HG03159 (cell line): ENCODE results near the gene SNX27.

ENCODE experiments used
- ATAC-seq: cut with Tn5 transposase; IDR thresholded peaks from one replicate; pipeline ENCODE4 v1.9.1; 2021; ENCODE audit warnings: mild to moderate bottlenecking, moderate library complexity; ENCODE audit not compliant: unreplicated experiment

Gene SNX27

DNA sequence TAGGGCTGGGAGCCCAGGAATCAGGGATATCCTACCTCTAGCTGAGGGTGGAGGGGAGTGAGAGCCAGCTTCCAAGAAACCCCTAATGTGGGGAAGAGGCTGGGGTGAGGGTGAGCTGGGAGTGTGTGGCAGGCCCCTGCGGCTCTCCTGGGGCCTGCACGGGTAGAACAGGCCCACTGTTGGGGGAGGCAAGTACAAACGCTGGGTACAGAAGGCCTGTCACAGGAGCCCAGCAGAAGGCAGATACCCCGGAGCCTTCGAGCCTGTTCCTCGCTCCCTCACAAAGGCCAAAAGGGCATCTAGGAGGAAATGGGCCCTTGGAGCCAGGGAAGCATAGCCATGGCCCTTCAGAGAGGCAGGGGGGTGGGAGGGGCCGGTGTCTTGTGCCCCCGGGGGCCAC is 91.1 kb downstream of the SNX27 start:
- no peak for ATAC-seq

DNA sequence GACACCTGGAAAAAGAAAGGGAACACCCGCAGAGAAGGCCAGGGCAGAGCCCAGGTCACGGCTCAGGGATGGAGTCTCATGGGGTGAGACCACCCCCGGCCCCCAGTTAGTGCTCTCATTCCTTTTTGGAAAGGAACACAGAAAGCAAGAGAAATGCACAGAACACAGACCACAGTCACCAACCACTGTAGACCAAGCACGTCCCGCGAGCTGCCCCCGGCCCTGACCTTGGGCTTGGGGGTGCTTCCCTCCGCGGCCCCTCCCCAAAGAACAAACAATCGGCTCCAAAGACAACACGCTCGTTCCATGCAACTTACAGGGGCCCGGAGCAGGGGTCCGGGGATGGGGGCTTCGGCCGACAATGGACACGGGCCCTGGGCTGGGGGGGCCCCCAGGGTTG is 92.0 kb downstream of the SNX27 start:
- ATAC-seq = no peak

GRCh38 chr1:151704246-151704645 is 92.4 kb downstream of the SNX27 start:
- ATAC-seq = no peak

- no peak for ATAC-seq
Observed at GRCh38 chr1:151705146-151705545, 93.3 kb downstream of the SNX27 start.

- ATAC-seq = no peak
Observed at GRCh38 chr1:151705753-151706463, 94.1 kb downstream of the SNX27 start.

DNA sequence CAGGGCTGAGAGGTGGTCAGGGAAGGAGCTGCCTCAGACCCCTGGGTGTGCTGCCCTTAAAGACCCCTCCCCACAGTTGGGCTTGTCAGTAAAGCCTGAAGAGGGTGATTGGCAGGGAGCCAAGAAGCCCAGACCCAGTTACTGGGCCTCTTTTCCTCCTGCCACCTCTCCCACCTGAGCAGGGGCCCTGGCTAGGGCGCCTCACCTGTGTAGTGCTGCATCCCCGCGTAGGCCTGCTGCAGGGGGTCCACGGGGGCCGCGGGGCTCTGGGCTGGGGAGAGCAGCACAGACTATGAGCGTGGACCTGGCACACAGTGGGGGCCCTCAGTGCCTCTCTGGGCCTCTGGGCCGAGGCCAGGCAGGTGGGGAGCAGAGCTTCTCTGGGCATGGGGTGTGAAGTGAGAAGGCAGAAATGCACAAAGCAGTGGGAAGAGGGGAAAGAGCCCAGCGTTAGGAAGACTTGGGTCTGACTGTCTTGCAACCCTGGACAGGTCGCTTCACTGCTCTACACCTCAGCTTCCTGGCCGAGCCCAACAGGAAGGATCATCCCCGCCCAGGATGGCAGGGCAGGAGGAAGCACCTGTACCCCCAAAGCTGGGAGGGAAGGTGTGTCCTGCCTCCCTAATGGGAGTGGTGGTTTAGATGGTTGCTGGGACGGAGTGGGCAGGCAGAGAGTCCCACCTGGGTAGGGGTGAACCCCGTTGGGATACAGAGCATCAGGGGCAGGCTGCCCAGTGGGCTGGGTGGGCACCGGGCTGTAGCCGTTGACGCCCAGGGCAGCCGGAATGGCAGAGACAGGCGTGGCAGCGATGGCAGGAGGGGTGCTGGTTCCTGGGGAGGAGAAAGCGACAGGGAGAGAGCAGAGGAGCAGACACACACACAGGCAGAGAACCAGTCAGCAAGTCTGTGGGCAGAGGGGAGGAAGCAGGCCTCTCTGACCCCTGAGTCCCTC is 94.9 kb downstream of the SNX27 start:
- no peak for ATAC-seq

DNA sequence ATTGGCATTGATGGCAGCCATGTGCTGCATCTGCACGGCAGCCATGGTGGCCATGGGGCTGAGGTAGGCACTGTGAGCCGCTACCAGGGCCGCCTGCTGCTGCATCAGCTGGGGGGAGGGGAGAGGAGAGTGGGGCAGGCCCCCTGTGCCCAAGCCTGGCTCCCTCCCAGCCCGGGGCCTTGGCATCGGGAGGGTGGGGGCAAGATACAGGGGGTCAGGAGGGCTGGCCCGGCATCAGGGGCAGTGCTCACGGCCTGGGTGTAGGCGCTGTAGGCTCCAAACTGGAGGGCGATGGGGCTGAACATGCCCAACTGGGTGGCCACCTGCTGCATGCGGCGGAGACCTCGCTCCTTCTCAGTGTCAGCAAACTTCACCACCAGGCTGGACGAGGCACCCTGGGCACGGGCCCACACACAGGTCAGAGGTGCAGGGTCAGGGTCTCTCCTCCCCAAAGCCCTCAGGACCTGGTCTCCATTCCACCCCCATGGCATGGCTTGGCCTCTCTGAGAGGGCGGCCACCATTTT is 95.8 kb downstream of the SNX27 start:
- no peak for ATAC-seq

DNA sequence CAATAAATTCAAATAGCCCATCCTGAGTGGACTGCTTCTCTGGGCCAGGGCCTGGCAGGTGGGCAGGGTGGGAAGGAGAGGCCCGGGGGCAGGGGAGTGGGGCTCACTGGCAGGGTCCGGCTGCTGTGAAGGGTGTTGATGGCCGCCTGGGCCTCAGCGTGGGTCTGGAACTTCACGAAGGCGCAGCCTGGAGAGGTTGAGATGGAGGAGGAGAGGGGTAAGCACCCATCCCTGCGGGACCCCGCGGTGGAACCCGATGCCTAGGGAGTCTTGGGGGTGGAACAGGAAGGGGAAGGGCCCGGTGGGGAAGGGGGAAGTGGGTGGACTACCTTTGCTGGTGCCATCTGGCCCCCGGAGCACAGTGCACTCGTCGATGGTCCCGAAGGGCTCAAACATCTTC is 97.0 kb downstream of the SNX27 start:
- ATAC-seq = no peak

DNA sequence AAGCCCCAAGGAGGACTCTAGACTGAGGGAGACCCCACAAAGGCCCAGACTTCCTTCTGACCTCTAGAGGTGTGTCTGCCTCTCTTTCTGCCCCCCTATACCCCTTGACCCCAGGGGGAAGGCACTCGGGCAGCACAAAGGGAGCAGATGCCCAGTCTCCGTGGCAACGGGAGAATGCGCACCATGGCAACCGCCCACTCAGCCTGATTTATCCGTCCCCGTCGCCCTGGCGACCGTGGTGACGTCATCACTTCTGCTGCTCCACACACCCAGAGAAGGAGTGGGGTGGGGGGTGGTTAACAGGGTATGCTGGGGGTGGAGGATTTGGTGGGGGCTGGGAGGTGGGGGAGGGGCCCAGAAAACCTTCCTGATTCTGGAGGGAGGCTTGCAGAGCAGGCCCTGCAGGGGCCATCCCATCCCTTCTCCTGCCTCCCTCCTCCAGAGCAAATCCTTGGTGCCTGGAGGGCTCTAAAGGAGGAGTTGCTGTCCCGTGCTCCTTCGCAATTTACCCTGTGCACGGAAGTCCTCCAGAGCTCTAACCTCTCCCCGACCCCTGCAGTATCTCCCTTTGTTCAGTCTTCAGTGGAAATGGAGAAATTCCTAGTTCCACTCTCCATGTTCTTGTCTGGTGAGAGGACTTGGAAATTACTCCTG is 98.5 kb downstream of the SNX27 start:
- no peak for ATAC-seq

DNA sequence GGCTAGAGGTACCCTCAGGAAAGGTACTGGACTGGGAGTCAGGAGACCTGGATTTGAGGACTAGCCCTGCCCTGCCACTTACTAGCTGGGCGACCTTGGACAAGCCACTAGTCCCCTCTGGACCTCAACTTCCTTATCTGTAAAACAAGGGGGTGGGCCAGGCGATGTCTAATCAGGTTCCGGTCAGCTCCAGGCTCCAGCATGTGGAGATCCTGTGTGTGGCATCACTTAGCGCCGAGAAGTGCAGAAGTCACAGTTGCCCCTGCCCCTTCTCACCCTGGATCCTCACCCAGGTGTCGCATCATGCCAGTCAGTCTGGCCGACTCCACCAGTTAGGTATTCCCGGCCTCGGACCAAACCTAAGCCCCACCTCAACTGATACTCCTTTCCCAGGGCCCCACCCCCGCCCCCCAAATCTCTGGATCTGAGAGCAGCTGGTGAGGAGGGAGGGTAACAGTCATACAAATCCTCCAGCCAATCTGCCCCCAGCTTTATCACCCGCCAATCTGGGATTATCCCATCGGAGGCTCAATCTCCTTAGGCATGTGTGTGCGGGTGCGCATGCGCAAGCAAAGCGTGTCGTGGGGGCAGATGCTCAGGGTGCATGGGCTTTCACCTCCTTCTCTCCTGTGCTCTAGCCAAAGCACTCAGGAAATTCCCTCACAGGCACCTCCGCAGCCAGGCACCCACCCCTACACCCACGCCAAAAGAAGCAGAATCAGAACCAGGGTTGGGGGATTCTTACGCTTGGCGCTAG is 99.4 kb downstream of the SNX27 start:
- ATAC-seq = no peak

- no peak for ATAC-seq
Observed at GRCh38 chr1:151711951-151712350, 100.1 kb downstream of the SNX27 start.

DNA sequence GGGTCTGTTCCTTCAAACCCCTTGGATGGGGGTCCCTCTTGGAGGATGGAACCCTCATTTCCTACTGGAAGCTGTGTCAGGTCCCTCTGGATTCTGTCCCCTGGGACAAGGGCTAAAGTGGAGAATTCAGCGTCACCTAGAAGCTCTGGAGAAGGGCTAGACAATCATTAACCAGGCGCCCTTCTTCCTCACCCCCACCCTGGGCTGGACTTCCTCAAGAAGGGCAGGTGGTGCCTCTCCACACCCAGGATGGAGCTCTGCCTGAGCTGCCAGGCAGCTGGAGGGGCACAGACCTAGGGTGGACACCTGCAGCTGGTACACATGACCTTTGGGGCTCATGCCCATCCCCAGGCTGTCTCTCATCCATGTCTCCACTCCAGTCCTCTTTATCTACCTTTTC is 101.2 kb downstream of the SNX27 start:
- ATAC-seq = no peak

DNA sequence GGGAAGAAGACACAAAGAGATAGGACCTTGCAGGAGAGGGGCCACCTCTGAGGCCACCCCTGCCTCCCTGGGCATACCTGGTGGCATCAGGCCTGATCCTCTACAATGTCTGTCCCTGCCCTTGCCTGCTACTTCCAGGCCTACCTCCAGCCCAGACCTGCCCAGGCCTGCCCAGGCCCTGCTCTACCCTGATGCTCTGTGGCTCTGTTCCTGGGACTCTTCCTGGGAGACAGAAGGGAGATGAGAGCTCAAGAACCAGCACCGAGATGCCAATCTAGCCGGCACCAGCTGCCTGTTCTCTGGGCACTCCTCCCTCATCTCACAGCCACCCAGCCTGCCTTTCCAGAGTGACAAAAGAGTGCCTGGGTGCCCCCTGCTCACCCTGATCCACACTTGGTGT is 102.0 kb downstream of the SNX27 start:
- no peak for ATAC-seq

DNA sequence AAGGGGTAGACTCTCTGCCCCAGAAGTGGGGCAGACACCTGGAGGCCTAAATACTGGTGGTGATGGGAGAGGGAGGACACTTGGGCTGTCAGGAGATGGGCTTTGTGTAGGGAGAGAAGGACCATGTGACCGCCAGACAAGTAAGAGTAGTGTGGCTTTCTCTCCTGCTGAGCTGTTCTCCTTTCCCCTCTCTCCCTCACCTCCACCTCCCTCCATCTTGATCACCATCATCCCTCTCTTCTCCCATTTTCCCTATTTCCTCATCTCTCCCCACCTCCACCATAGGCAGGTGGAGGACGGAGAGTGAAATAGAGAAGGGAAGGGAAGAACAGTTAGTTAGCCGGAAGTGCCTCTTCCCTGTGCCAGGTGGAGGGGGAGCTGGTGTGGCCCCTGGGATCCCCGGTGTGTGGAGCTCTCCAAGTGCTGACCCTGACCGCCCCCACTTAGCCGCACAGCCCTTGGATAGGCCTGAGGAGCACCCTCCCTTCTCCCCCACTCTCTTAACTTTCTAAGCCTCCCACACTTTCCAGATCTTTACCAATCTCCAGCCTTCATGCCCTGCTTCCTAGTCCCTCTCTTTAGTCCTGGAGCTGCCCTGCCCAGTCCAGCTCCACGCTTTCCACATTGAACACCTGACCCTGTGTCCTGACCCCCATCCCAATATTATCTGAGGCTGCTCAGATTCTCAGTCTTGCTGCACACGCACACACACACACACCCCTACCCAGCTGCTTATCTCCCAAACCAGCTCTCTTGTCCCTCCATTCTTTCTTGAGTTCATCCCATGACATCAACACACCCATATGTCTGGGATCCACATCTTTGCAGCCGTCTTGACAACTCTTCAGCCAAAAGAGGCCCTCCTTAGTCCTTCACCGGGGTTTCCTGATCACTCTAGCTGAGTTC is 103.2 kb downstream of the SNX27 start:
- no peak for ATAC-seq

GRCh38 chr1:151715726-151716404 is 104.0 kb downstream of the SNX27 start:
- no peak for ATAC-seq

- no peak for ATAC-seq
Observed at GRCh38 chr1:151716405-151716762, 104.5 kb downstream of the SNX27 start.

DNA sequence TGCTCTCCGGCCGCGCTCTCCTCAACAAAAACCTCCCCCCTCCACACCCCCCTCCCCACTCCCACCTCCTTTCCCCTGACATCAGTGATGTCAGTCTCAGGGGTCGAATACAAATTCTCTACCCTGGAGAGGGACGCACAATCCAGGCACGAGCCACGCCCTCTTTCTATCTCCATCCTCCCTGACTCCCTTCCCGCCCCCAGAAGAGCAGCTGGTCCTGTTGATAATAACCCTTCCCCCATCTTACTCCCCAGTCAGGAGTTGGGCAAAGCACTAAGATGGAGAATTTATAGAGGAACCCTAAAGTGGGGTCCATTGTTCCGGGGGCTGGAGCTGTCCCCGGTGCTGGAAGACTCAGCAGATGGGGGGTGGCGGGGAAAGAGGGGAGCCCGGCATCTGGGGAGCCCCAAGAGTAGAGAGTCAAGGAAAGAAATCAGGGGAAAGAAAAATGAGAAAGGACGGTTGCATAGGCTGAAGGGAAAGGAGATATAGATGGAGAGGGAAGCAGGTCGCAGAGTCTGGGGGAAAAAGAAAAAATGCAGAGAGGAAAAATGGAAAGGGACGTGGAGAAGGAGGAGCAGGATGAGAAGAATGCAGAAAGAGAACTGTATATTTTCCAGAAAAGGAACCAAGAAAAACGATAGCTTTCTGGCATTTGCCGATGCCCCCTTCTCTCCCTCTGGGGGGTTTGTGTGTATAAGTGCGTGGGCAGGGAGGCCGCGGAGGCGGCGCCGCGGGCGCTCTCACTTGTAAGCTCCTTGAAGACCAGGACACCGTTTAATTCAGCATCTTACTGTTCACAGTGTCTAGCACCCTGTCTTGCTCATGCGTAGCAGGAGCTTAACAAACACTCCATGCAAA is 105.2 kb downstream of the SNX27 start, which contains the start of gene CELF3:
Gene CELF3, minus strand, starts transcription at position 33 of the 861 bp plus-strand sequence. CDS start 783 bp downstream, outside the sequence.
- ATAC-seq = no peak

DNA sequence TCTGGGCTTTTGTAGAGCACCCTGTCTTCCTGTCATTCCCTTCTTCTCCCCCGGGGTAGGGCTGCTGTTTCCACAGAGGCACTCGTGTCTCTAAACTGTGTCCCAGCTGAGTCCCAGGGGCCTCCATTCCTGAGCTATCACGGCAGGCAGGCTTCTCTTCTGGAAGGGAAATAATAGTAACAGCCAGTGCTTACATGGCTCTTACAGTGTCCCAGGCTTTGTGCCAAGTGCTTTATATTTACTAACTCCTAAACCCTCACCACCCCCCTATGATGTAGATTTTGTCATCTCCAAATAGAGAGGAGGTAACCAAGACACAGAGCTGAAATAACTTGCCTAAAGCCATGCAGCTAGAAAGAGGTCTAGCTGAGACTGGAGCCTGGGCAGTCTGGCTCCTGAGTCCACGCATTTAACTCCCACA is 106.2 kb downstream of the SNX27 start:
- no peak for ATAC-seq
